Measurements from ENCODE around the gene CCDC30. TPM values are rescaled to one million over a fixed set of nuclear protein-coding genes. Genes with fewer than 3 reads are reported as not detected.

The CCDC30 gene
- total and polyA plus RNA-seq, 9 of the 15 experiments (the other 6 are each of a cell fraction or from before 2014, with no cell fraction given) = 0.05 to 0.91 (median 0.24) TPM

DNA sequence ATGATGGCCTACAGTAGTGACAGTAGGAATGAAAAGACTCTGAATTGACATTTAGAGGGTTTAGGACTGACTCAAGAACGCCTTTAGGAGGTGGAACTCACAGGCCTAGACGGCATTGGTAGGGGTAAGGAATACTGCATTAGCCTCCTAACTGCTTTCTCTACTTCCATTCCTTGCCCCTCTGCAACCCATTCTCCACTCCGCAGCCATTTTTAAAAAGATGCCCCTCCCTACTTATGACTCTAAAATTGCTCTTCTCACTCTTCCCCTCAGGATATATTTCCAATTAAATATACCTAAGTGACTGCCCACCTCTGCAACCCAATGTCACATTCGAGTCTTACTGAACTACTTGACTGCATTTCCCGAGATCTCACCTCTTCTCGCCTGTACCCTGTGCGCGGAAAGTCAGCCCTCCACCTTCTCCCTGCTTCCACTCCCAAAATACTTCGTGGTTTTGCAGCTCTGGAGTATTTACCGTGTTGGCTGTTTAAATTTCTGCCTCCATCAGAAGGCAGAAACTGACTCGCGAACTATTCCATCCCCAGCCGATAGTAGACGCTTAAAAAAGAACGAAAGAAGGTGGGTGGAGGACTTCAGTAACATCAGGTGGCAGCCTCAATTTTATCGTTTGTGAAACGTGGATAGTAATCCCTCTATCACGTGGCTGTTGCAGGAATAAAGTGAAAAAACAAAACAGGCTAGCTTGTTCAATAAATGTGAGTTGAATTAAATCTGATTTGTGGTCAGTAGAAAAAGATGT is 218.0 kb downstream of the CCDC30 start (continued):
- no peak for TF ChIP-seq DIDO1 (tag; IDR thresholded peaks at IDR 0.05; ENCODE audit: low read depth)
- no peak for TF ChIP-seq TCFL5 (CRISPR knock-in tag; conservative IDR thresholded peaks at IDR 0.05)
- TF ChIP-seq, protein P1, sequence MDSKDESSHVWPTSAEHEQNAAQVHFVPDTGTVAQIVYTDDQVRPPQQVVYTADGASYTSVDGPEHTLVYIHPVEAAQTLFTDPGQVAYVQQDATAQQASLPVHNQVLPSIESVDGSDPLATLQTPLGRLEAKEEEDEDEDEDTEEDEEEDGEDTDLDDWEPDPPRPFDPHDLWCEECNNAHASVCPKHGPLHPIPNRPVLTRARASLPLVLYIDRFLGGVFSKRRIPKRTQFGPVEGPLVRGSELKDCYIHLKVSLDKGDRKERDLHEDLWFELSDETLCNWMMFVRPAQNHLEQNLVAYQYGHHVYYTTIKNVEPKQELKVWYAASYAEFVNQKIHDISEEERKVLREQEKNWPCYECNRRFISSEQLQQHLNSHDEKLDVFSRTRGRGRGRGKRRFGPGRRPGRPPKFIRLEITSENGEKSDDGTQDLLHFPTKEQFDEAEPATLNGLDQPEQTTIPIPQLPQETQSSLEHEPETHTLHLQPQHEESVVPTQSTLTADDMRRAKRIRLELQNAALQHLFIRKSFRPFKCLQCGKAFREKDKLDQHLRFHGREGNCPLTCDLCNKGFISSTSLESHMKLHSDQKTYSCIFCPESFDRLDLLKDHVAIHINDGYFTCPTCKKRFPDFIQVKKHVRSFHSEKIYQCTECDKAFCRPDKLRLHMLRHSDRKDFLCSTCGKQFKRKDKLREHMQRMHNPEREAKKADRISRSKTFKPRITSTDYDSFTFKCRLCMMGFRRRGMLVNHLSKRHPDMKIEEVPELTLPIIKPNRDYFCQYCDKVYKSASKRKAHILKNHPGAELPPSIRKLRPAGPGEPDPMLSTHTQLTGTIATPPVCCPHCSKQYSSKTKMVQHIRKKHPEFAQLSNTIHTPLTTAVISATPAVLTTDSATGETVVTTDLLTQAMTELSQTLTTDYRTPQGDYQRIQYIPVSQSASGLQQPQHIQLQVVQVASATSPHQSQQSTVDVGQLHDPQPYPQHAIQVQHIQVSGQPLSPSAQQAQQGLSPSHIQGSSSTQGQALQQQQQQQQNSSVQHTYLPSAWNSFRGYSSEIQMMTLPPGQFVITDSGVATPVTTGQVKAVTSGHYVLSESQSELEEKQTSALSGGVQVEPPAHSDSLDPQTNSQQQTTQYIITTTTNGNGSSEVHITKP (IDR thresholded peaks at IDR 0.05; ENCODE audit: partially characterized antibody) = peak; percentile 69
- no peak for TF ChIP-seq ZNF586 (CRISPR knock-in tag; conservative IDR thresholded peaks at IDR 0.05)
- no peak for TF ChIP-seq BRF1 (IDR thresholded peaks at IDR 0.05; ENCODE audit: borderline replicate concordance, extremely low read depth, insufficient read length)
- TF ChIP-seq ZFPM2 (CRISPR knock-in tag; IDR thresholded peaks at IDR 0.05) = no peak
- TF ChIP-seq BRD9 (IDR thresholded peaks at IDR 0.05; ENCODE audit: low read depth, partially characterized antibody) = no peak
- no peak for TF ChIP-seq BMI1 (IDR thresholded peaks at IDR 0.05; ENCODE audit: low read length)
- TF ChIP-seq UBTF (IDR thresholded peaks at IDR 0.05; ENCODE audit: borderline replicate concordance in 1 of 2, low read depth in 2 of 2, low read length in 2 of 2) = 0 out of 4 replicates have a peak, but pooled peaks of 1 of the 2 experiments have one; percentile 57
- 0 out of 2 replicates have a peak, but pooled peaks have one; percentile 29 for TF ChIP-seq HNRNPUL1 (IDR thresholded peaks at IDR 0.05; ENCODE audit: low read length)
- no peak for TF ChIP-seq ZZZ3 (IDR thresholded peaks at IDR 0.05)
- TF ChIP-seq ZNF395 (CRISPR knock-in tag; IDR thresholded peaks at IDR 0.05) = peak; percentile 59; the same call in 1 of the 2 replicates
- no peak for TF ChIP-seq RBM17 (IDR thresholded peaks at IDR 0.05; ENCODE audit: borderline replicate concordance, low read depth, low read length)
- no peak for TF ChIP-seq ZBTB17 (CRISPR knock-in tag; IDR thresholded peaks at IDR 0.05)
- TF ChIP-seq, protein P2, sequence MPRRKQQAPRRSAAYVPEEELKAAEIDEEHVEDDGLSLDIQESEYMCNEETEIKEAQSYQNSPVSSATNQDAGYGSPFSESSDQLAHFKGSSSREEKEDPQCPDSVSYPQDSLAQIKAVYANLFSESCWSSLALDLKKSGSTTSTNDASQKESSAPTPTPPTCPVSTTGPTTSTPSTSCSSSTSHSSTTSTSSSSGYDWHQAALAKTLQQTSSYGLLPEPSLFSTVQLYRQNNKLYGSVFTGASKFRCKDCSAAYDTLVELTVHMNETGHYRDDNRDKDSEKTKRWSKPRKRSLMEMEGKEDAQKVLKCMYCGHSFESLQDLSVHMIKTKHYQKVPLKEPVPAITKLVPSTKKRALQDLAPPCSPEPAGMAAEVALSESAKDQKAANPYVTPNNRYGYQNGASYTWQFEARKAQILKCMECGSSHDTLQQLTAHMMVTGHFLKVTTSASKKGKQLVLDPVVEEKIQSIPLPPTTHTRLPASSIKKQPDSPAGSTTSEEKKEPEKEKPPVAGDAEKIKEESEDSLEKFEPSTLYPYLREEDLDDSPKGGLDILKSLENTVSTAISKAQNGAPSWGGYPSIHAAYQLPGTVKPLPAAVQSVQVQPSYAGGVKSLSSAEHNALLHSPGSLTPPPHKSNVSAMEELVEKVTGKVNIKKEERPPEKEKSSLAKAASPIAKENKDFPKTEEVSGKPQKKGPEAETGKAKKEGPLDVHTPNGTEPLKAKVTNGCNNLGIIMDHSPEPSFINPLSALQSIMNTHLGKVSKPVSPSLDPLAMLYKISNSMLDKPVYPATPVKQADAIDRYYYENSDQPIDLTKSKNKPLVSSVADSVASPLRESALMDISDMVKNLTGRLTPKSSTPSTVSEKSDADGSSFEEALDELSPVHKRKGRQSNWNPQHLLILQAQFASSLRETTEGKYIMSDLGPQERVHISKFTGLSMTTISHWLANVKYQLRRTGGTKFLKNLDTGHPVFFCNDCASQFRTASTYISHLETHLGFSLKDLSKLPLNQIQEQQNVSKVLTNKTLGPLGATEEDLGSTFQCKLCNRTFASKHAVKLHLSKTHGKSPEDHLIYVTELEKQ (CRISPR knock-in tag; IDR thresholded peaks at IDR 0.05) = no peak
- no peak for TF ChIP-seq EP300 (IDR thresholded peaks at IDR 0.05; ENCODE audit: low read length)
